Stimulated activated CD4-positive, alpha-beta T cell treated with anti-CD3 and anti-CD28 coated beads, Interleukin-1b, Interleukin-23, amount 100 ng/mL, for 24 hours (primary cell): Measurements from ENCODE around the gene TAF6.
A peak's percentile ranks its signal among the peaks of the same experiment; 100 is the strongest.

ENCODE experiments used
- DNase-seq, 4 experiments: peaks; one replicate each; pipeline ENCODE4 v3.0.0-alpha.2; 2020; ENCODE audit warnings: low read depth in 4 of 4, low spot score in 1 of 4

The TAF6 gene

DNA sequence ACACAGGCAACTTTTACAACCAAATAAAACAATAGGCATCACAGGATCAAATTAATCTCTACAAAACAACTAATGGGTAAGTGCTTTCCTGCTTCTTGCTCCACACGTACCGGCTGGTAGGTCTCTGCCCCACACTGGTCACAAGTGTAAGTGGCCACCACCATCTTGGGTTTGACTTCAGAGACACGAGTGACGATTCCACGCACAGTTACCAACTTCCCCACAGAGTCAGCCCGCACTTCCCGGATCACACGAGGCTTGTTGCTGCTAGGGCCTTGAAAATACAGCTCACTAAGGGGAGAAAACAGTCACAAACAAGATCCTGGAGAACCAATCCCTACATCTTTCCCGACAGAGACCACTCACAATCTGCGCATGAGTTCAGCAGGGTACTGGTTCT lies 20.2 kb downstream of the TAF6 start:
- DNase-seq = no peak

DNA sequence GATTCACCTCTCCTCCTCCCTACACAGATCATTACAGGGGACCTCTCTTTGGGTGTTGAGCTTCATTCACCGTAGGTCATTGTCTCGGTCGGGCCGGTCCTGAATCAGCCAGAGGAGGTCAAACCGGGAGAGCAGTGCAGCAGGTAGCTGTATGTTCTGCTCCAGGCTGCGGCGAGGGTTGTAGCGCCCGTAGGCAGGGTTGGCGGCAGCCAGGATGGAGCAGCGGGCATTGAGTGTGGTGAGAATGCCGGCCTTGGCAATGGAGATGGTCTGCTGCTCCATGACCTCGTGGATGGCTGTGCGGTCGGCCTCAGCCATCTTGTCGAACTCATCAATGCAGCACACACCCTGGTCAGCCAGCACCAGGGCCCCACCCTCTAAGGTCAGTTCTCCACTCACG lies 23.5 kb downstream of the TAF6 start:
- DNase-seq = no peak

DNA sequence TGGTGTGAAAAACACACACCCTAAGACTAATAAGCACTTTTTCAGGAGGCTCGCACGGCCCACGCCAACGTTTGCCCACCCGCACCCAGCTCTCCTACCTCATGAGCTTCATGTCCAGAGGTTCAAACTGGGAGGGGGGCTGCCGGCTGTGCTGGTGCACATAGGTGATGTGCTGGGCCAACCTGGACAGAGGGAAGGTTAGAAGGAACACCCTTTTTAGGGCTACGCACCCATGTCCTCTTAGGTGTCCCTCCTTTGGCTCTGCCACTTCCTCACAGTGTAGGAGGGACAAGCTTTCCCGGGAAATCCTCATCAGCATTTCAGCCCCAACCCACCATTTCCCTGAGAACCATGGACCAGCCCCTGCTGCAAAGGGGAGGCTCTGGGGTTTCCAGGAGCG lies 23.9 kb downstream of the TAF6 start:
- DNase-seq = no peak

DNA sequence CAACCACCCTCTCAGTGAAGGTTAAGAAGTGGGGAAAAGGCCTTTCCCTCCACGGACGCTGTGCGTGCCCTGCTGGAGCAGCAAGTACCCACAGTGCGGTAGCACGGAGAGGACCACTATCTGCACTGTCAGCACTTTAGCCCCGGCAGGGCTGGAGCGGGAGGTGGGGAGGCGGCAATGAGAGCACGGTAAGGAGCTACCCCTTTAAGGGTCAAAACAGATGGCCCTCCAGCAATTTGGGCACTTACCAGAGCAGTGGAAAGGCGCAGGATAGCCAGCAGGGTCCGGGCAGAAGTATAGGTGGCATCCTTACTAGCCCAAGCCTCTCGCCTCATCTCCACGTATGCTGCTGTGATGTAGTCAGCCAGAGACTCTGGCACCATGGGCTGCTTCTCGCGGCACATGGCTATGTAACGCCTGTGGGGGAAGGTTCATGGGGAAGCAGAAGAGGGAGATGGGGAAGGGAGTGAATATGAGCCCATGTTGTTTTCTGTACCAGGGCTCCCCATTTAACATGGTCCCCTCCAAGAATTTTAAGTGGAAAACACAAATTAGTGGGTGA lies 25.2 kb downstream of the TAF6 start:
- DNase-seq = no peak

DNA sequence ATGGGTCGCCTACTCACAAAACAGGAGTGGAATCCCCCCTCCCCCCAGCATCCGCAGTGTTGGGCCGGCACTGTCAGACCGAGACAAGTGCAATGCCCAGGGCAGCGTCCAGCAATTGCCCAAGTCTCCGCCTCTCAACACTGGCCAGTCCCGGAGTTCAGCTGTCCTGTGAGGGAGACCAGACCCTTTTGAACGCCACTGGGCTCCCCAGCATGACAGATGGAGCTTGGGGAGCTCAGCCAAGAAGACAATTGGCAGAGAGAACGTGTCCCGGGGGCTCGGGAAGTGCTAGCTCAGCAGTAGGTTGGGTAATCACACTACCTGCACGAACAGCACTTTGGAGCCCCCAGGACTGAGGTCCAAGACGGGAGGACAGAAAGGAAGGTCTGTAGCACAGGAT lies 25.7 kb downstream of the TAF6 start:
- DNase-seq = no peak

DNA sequence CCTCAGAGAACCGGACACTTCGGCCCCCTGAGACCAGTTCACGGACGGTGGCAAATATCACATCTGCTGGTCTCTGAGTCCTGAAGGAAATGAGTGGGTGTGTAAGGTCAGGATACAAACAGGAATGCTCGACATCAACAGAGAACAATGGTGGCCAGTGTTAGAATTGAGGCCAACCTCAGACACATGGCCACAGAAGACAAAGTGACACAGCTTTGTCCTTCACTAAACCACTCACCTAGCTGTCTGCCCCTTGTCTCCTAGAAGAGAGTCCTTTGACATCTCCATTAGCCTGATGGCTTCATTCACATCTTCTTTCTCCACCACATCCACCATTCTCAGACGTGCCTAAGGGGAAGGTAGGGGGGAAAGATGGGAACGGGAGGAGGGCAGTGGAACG lies 26.1 kb downstream of the TAF6 start:
- DNase-seq = no peak

DNA sequence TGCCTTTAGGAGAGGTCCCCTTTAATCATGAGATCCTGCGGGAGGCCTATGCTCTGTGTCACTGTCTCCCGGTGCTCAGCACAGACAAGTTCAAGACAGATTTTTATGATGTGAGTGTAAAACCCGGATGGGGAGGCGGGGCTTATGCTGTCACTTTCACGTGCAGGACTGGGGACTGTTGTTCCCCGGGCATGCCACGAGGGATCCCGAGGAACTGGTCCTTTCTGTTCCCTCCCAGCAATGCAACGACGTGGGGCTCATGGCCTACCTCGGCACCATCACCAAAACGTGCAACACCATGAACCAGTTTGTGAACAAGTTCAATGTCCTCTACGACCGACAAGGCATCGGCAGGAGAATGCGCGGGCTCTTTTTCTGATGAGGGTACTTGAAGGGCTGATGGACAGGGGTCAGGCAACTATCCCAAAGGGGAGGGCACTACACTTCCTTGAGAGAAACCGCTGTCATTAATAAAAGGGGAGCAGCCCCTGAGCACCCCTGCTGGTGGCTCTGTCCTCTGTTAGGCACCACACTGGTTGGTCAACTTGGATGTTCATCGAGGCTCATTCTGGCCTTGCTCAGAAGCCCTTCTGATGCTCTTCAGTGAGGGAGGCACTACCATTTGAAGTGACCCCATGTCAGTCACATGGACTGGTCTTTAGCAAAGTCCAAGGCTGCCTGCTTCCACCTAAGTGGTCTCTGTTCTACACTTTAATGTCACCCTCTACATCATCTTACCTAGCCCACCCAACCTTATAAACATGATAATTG lies 27.6 kb downstream of the TAF6 start:
- peak in 1 of 4 experiments; percentile 9 for DNase-seq

DNA sequence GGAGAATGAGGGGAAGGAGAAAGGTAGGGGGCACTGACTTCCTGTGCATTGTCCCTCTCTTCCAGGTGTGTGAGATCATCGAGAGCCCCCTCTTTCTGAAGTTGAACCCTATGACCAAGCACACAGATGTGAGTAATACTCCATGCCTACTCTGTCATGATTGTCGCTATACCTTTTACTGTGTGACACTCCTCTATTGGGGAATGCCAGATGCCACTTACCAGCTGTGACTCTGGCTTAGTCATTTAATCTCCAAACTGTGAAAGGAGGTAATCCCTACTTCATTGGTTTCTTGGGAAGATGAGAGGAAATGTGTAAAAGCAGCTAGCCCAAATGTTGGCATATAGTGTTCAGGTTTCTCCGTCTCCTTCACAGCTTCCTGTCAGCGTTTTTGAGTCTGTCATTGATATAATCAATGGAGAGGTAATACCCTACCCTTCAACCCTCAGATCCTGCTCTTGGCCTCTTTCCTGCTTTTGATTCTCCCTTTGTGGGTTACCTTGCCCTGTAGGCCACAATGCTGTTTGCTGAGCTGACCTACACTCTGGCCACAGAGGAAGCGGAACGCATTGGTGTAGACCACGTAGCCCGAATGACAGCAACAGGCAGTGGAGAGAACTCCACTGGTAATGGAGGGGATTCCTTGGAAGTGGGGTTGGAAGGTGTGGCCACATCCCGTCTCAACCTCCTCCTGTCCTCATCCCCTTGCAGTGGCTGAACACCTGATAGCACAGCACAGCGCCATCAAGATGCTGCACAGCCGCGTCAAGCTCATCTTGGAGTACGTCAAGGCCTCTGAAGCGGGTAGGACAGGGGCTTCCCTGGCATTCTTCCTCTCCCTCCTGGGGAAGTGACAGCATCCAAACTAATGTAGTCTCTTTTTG lies 28.4 kb downstream of the TAF6 start:
- no peak for DNase-seq

DNA sequence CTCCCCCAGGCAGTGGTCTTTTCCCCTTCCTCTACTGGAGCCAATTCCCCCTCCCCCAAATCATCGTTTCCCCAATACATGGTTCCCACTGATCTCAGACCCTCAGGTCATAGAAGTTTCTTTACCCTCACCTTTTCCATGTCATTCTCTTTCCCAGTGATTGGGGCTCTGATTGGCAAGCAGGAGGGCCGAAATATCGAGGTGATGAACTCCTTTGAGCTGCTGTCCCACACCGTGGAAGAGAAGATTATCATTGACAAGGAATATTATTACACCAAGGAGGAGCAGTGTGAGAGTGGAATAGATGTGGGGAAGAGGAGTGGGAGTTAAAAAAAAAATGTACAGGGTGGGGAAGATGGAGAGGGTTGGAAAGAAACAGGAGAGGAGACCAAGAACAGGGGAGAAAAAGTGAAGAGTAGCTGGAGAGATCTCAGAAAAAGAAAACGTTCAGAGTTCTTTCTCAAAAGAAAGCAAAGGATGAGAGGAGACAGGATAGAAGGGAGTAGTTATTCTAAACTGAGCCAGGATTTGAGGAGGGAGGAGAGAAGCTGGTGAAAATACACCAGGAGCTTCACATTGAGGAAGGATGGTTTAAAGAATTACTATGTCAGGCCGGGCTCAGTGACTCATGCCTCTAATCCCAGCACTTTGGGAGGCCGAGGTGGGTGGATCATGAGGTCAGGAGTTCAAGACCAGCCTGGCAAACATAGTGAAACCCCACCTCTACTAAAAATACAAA lies 29.5 kb downstream of the TAF6 start:
- DNase-seq = no peak

DNA sequence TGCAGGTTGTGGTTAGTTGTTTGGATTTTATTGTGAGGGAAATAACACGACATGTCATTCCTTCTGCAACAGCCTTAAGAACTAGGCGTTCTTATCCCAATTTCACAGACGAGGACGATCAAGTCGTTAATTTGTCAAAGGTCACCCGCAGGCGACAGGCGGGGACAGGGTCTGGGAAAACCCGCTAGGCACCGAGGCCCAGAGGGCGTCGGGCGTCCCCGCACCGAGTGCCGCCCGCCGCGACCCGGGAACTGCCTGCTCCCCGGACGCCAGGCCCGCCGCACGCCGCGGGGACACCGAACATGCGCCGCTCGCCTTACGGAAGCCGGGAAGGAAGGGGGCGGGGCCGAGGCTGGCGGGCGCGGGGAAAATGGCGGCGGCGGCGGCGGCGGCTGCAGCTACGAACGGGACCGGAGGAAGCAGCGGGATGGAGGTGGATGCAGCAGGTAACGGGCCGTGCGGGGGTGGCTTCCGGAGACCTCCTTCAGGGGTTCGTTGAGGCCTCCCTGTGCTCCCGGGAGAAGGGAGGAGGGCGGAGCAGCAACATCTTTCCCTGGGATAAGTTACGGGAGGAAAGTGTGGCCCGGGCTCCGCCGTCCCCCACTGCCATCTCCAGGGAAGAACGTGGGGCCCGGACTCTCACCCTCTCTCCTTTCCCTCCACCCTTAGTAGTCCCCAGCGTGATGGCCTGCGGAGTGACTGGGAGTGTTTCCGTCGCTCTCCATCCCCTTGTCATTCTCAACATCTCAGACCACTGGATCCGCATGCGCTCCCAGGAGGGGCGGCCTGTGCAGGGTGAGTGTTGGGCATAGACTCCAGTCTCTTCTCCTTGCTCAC lies 30.3 kb downstream of the TAF6 start, which contains the start of gene COPS6:
Gene COPS6, plus strand, starts transcription at position 349 of the 837 bp plus-strand sequence. Its CDS starts 22 bp downstream, at position 371.
- DNase-seq = peak; percentile 82 to 88 (median 84)

DNA sequence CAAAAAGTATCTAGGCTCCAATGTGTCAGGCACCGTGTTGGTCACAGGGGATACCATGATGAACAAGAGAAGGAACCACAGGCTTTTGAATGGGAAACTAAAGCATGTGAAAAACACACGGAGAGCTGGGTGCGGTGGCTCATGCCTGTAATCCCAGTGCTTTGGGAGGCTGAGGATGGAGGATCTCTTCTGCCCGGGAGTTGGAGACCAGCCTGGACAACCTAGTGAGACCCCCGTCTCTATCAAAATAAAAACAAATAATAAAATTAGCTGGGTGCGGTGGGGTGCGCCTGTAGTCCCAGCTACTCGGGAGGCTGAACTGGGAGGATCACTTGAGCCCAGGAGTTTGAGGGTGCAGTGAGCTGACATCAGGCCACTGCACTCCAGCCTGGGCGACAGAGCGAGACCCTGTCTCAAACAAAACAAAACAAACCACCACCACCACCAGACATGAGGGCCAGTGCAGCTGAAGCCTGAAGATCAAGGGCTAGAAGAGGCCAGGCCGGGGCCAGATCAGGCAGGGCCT lies 31.0 kb downstream of the TAF6 start:
- DNase-seq = no peak

DNA sequence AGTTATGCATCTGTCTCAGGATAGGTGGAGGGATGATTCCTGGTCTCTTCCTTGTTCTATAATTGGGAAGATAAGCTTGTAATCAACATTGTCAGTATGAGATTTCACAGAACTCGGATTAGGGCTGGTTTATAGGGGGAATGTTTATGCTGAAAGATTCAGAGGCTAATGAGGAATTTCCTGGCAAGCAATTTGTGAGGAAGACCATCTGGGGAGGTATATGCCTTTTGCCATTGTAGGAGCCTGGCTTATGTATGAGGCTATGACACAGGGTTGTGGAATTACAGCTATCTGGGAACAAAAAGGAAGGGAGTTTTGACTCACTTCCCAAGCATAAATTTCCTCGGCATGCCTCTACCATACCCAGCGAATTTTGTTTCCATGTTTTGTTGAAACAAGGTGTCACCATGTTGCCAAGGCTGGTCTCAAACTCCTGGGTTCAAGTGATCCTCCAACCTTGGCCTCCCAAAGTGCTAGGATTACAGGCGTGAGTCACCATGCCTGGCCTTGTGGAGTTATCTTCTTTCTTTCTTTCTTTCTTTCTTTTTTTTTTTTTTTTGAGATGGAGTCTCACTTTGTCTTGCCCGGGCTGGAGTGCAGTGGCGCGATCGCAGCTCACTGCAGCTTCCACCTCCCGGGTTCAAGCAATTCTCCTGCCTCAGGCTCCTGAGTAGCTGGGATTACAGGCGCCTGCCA lies 32.0 kb downstream of the TAF6 start:
- no peak for DNase-seq

DNA sequence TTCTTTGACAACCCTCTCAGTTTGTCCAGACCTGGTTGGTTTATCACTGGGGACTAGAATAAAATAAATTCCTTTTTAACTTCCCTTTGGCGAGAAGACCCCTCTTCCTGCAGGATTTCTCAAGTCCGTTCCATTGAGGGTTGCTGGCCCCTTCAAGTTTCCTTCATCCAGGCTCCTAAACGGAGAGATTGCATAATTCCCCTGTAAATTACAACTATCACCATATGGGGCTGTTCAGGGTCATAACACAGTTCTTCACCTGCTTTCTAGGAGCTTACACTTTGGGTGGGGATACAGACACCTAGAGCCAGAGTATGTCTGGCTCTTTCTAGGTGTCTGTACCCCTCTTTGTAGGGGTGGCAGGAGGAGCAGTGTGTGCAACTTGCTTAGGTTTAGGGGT lies 33.6 kb downstream of the TAF6 start:
- no peak for DNase-seq

DNA sequence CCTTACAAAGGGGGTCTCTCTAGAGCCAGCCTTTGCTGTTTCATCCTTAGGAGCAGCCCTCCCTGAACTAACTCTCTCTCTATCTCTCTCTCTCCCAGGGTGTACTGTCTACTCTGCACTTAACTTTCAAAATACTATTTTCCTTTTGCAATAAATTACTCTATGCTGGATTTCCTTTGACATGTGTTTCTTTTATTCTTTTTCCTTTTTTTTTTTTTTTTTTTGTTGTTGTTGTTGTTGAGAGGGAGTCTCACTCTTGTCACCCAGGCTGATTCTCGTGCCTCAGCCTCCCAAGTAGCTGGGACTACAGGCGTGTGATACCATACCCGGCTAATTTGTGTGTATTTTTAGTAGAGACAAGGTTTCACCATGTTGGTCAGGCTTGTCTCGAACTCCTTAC lies 36.2 kb downstream of the TAF6 start:
- DNase-seq = no peak

DNA sequence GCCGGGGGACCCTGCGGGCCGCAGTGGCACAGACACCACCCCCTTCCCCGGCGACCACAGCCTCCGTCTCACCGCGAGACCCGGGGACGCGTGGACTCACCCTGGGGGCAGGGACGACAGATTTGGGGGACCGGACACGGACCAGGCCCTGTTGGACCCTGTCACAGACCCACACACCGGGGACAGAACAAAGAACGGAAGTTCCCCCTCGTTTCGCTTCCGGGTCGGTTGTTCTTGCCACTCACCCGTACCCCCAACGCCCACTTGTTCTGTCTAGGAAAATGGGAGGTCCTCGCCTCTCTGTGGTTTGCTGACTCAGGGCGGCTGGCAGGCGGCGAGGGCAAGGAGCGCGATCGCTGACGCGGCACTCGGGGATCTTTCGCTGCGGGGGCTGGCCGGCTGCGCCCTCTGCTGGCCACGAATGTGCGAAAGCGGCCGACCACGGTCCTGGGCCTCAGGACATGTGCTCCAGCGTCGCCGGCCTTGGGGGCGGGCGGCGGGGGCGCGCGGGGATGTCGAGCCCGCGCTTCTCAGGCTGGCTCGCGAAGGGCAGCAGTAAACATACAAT lies 37.5 kb downstream of the TAF6 start, which contains the start of gene ZNF3:
Gene ZNF3, minus strand, starts transcription at position 189 of the 568 bp plus-strand sequence. CDS start 4,366 bp downstream, outside the sequence.
- DNase-seq = peak; percentile 92 to 97 (median 94)

DNA sequence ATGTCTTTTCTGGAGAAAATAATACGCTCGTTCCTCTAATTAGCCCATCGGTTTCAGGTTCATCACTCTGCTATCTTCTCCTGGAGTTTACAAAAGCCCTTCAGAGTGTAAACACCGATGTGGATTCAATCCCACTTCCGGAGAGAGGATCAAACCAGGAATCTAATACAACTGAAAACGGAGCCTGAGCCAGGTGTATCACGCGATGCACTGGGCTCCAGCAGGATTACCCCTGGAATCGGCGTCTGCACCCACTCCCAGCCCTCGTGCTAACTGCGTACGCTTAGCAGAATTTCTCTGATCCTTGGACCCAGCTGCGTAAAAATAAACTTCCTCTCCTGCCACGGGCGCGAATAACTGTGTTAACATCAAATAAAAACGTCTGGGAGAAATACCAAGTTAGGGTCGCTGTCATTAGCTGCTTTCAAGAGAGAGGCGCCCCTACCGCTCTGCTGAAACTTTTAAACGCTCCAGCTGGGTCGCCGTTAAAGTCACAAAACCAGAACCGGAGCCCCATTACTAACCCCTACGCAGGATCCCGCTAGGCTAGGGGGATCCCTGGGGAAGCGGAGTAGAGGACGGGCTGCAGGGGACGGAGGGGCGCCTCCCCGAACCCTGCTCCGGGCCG lies 38.1 kb downstream of the TAF6 start:
- DNase-seq = no peak

DNA sequence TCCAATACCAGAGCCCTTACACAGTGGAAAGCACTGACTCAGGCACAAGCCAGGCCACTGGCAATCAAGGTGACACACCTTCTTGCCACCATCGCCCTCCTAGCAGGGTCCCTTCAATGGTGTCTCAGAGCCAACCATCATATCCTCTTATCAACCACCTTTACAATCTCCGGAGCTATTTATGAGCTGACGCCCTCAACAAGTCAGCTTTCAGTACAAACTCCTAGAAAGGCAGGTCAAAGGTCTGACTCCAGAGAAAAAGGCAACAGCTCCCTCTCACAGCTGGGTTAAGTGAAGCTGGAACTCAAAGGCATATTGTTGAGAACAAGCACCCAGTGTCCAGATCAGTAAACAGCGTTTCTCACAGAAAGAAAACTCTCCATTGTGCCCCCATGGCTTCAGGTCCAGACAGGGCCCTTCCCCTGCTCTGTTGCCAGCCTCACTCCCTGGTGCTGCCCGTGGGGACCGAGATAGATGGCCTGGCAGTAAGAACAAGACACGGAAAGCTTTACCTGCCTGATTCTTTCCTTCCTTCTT lies 40.1 kb downstream of the TAF6 start:
- DNase-seq = no peak

DNA sequence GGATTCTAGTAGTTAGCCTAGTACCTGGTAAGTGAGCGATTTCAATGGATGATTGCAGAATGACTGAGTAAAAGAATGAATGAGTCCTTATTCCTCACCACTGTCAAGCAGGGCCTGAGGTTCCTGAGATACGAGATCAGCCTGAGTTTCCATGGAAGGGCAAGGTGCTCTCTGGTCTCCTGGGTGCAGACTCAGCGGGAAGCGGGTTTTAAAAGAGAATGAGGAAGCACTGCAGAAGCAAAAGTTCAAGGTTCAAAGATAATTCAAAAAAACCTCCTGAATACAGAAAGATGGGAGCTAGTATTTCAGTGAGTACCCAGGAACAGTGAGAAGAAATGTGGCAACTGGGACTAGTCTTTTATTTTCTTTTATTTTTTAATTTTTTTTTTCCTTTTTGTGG lies 42.0 kb downstream of the TAF6 start:
- DNase-seq = no peak
